HG03432 (cell line): ENCODE data around the gene TMEM131.
A peak's percentile ranks its signal among the peaks of the same experiment; 100 is the strongest.

Experiments used
- ATAC-seq: cut with Tn5 transposase; IDR thresholded peaks from one replicate; pipeline ENCODE4 v1.9.1; 2021; ENCODE audit warnings: mild to moderate bottlenecking, moderate library complexity; ENCODE audit not compliant: unreplicated experiment

TMEM131 gene

GRCh38 chr2:98020992-98021713, 25.4 kb upstream of the TMEM131 start:
- no peak for ATAC-seq

GRCh38 chr2:98020516-98020915, 24.8 kb upstream of the TMEM131 start:
- no peak for ATAC-seq

- no peak for ATAC-seq
These were observed 21.3 kb upstream of the TMEM131 start for GRCh38 chr2:98016908-98017670.

GRCh38 chr2:98015671-98016070, 19.9 kb upstream of the TMEM131 start:
- no peak for ATAC-seq

GRCh38 chr2:98014379-98014778, 18.6 kb upstream of the TMEM131 start:
- ATAC-seq, result no peak

GRCh38 chr2:98013407-98014042, 17.8 kb upstream of the TMEM131 start:
- ATAC-seq, result no peak

- ATAC-seq, result peak; percentile 86
These were observed 16.8 kb upstream of the TMEM131 start for GRCh38 chr2:98012561-98012991.

- ATAC-seq, result no peak
These were observed 14.4 kb upstream of the TMEM131 start for GRCh38 chr2:98009887-98010760.

GRCh38 chr2:98008415-98008814, 12.7 kb upstream of the TMEM131 start:
- ATAC-seq, result no peak

- ATAC-seq, result no peak
These were observed 10.6 kb upstream of the TMEM131 start for GRCh38 chr2:98006378-98006777.

- ATAC-seq, result no peak
These were observed 8.9 kb upstream of the TMEM131 start for GRCh38 chr2:98004613-98005012.

GRCh38 chr2:98004047-98004446, 8.3 kb upstream of the TMEM131 start:
- ATAC-seq, result no peak

- ATAC-seq, result no peak
These were observed 3.8 kb upstream of the TMEM131 start for GRCh38 chr2:97999536-97999935.

GRCh38 chr2:97998431-97999005, 2.8 kb upstream of the TMEM131 start:
- ATAC-seq, result no peak

GRCh38 chr2:97997784-97998392, 2.1 kb upstream of the TMEM131 start:
- ATAC-seq, result no peak

- no peak for ATAC-seq
These were observed 931 bp upstream of the TMEM131 start for GRCh38 chr2:97996679-97997078.

- peak; percentile 44 for ATAC-seq
These were observed 568 bp downstream of the TMEM131 start for GRCh38 chr2:97995026-97995733.

GRCh38 chr2:97994476-97994875, 1.3 kb downstream of the TMEM131 start:
- ATAC-seq, result no peak

GRCh38 chr2:97993926-97994325, 1.8 kb downstream of the TMEM131 start:
- no peak for ATAC-seq
